WTC11 (cell line): ENCODE measurements around the gene FBRS. TPM values are rescaled to one million over a fixed set of nuclear protein-coding genes. Genes with fewer than 3 reads are reported as not detected.

Experiments
- ATAC-seq: fragments of 200-7000 bp; cut with Tn5 transposase; 2 replicates; pipeline ENCODE4 v1.10.0; 2021; ENCODE audit warnings: mild to moderate bottlenecking, moderate library complexity
- CTCF ChIA-PET: fragments of 300-600 bp; sonication (Branson Sonifier 250); formaldehyde crosslinking; loops from one replicate; lab custom pipeline; 2021; ENCODE audit warnings: antibody characterized with exemption; lab: Charles Lee
- POLR2A ChIA-PET: fragments of 350-600 bp; sonication (Branson Sonifier 250); formaldehyde crosslinking; loops from one replicate; lab custom pipeline; 2021; ENCODE audit warnings: antibody characterized with exemption; lab: Charles Lee
- DNase-seq: peaks from one replicate; pipeline ENCODE4 v3.0.0; 2021; ENCODE audit warnings: low spot score
- H3K27ac Mint-ChIP-seq: 2 replicates; pipeline ENCODE4 v1.8.0; 2021; ENCODE audit warnings: mixed read lengths
- H3K27me3 Mint-ChIP-seq: 2 replicates; pipeline ENCODE4 v1.8.0; 2021; ENCODE audit warnings: low read depth, mild to moderate bottlenecking, moderate library complexity, mixed read lengths
- H3K36me3 Mint-ChIP-seq: 2 replicates; pipeline ENCODE4 v1.8.0; 2021; ENCODE audit warnings: mixed read lengths
- H3K4me1 Mint-ChIP-seq: 2 replicates; pipeline ENCODE4 v1.8.0; 2022; ENCODE audit warnings: mixed read lengths
- H3K4me3 Mint-ChIP-seq: 2 replicates; pipeline ENCODE4 v1.8.0; 2021; ENCODE audit warnings: mild to moderate bottlenecking, moderate library complexity, mixed read lengths
- H3K9me3 Mint-ChIP-seq: 2 replicates; pipeline ENCODE4 v1.8.0; 2021; ENCODE audit warnings: mixed read lengths
- EMX1 ChIP-seq: fragments of 250-450 bp; sonication (Bioruptor Pico); IDR thresholded peaks from 2 replicates; pipeline ENCODE4 v1.8.0; 2021; ENCODE audit warnings: mild to moderate bottlenecking
- ESRRA ChIP-seq: sonication (generic); formaldehyde crosslinking; IDR thresholded peaks from 2 replicates; pipeline ENCODE4 v1.8.1; 2022; ENCODE audit warnings: mild to moderate bottlenecking, missing genetic modification reagents, borderline replicate concordance
- GTF2I ChIP-seq: fragments of 250-450 bp; sonication (Bioruptor Pico); conservative IDR thresholded peaks from 2 replicates; pipeline ENCODE4 v1.4.0; 2021; ENCODE audit warnings: mild to moderate bottlenecking
- HMGA2 ChIP-seq: fragments of 250-450 bp; sonication (Bioruptor Pico); IDR thresholded peaks from 2 replicates; pipeline ENCODE4 v1.4.0; 2021; ENCODE audit warnings: mild to moderate bottlenecking, moderate library complexity
- JUN ChIP-seq: sonication (generic); formaldehyde crosslinking; IDR thresholded peaks from 2 replicates; pipeline ENCODE4 v1.8.0; 2023; ENCODE audit warnings: mild to moderate bottlenecking, missing genetic modification reagents
- MLX ChIP-seq: sonication (generic); formaldehyde crosslinking; IDR thresholded peaks from 2 replicates; pipeline ENCODE4 v1.8.1; 2023; ENCODE audit warnings: mild to moderate bottlenecking, missing genetic modification reagents, moderate library complexity
- NFATC4 ChIP-seq: fragments of 250-450 bp; sonication (Bioruptor Pico); IDR thresholded peaks from 2 replicates; pipeline ENCODE4 v1.9.0; 2021; ENCODE audit warnings: mild to moderate bottlenecking
- NR2C2 ChIP-seq: sonication (generic); formaldehyde crosslinking; IDR thresholded peaks from 2 replicates; pipeline ENCODE4 v1.8.0; 2022; ENCODE audit warnings: mild to moderate bottlenecking, missing genetic modification reagents
- PRDM15 ChIP-seq: sonication (generic); formaldehyde crosslinking; IDR thresholded peaks from 2 replicates; pipeline ENCODE4 v1.8.0; 2022; ENCODE audit warnings: missing genetic modification reagents
- PREB ChIP-seq: sonication (generic); formaldehyde crosslinking; IDR thresholded peaks from 2 replicates; pipeline ENCODE4 v1.8.1; 2022; ENCODE audit warnings: mild to moderate bottlenecking, missing genetic modification reagents, moderate library complexity, borderline replicate concordance
- TEAD1 ChIP-seq: sonication (generic); formaldehyde crosslinking; IDR thresholded peaks from 2 replicates; pipeline ENCODE4 v1.8.0; 2022; ENCODE audit warnings: mild to moderate bottlenecking, missing genetic modification reagents
- USF2 ChIP-seq: sonication (generic); formaldehyde crosslinking; IDR thresholded peaks from 2 replicates; pipeline ENCODE4 v1.8.1; 2023; ENCODE audit warnings: mild to moderate bottlenecking, missing genetic modification reagents, moderate library complexity
- ZNF219 ChIP-seq: sonication (generic); formaldehyde crosslinking; IDR thresholded peaks from 2 replicates; pipeline ENCODE4 v1.8.0; 2023; ENCODE audit warnings: missing genetic modification reagents, mild to moderate bottlenecking, borderline replicate concordance
- ZNF263 ChIP-seq: sonication (generic); formaldehyde crosslinking; IDR thresholded peaks from 2 replicates; pipeline ENCODE4 v1.8.1; 2022; ENCODE audit warnings: low read depth, mild to moderate bottlenecking, moderate library complexity, missing genetic modification reagents
- ZNF317 ChIP-seq: sonication (generic); formaldehyde crosslinking; IDR thresholded peaks from 2 replicates; pipeline ENCODE4 v1.8.1; 2023; ENCODE audit warnings: low read depth, mild to moderate bottlenecking, moderate library complexity, missing genetic modification reagents, borderline replicate concordance
- total RNA-seq: library from RNA; stranded (reverse); gene quantifications from 3 replicates; pipeline ENCODE4 v1.2.3, GENCODE V29; 2021

FBRS gene
- total RNA-seq, 1 experiment from 2014 or later = 23.2 TPM

GRCh38 chr16:30647274-30647571 lies 11.0 kb upstream of the FBRS start:
- ChIA-PET CTCF (no interaction called here), POLR2A (no interaction called here)
- Mint-ChIP-seq H3K4me1 (peaks cover 9% of the 10 kb centered on the region), H3K36me3 (no peaks in the 10 kb centered on the region), H3K9me3 (no peaks in the 10 kb centered on the region), H3K27ac (no peak overlapping the region), H3K27me3 (peaks cover 49% of the 10 kb centered on the region), H3K4me3 (no peak overlapping the region)
- DNase-seq = no peak
- no peak for ATAC-seq
- no peak for TF ChIP-seq HMGA2 (CRISPR knock-in tag)
- no peak for TF ChIP-seq JUN
- no peak for TF ChIP-seq NR2C2 (CRISPR knock-in tag)
- no peak for TF ChIP-seq MLX
- TF ChIP-seq PREB (CRISPR knock-in tag) = no peak
- TF ChIP-seq ZNF219 (CRISPR knock-in tag) = no peak

GRCh38 chr16:30649725-30650368 lies 8.4 kb upstream of the FBRS start:
- CTCF ChIA-PET = interaction anchor here (0.6 to 2.2 kb wide), 16 partner anchors 12 to 232 kb away, joined by 3 to 18 read pairs (median 6); partner anchors contain the start of gene DCTPP1
- no peak for DNase-seq
- H3K4me1 Mint-ChIP-seq = peaks cover 15% of the 10 kb centered on the region
- no peak for ATAC-seq
- peak overlapping the region; percentile 98 for H3K27ac Mint-ChIP-seq
- H3K27me3 Mint-ChIP-seq = peaks cover 46% of the 10 kb centered on the region
- H3K4me3 Mint-ChIP-seq = peak overlapping the region; percentile 97
- H3K36me3 Mint-ChIP-seq = no peaks in the 10 kb centered on the region; the same call in 1 of the 2 replicates
- POLR2A ChIA-PET = interaction anchor here (1.0 to 2.3 kb wide), 4 partner anchors 9 to 618 kb away, joined by 3 to 7 read pairs (median 6); partner anchors contain the start of gene ZNF688
- TF ChIP-seq PRDM15 (CRISPR knock-in tag) = no peak
- no peak for TF ChIP-seq NFATC4 (CRISPR knock-in tag)
- TF ChIP-seq ZNF317 (CRISPR knock-in tag) = no peak
- no peak for TF ChIP-seq GTF2I (CRISPR knock-in tag)
- no peak for TF ChIP-seq ZNF263 (CRISPR knock-in tag)
- no peak for TF ChIP-seq TEAD1 (CRISPR knock-in tag)
- no peak for TF ChIP-seq USF2 (CRISPR knock-in tag)
- TF ChIP-seq JUN = no peak
- no peak for TF ChIP-seq ESRRA (CRISPR knock-in tag)
- TF ChIP-seq EMX1 (CRISPR knock-in tag) = no peak
- no peaks in the 10 kb centered on the region for H3K9me3 Mint-ChIP-seq
